ENCODE measurements around the gene CTSV.
"Not testable (repeated sequence)": the region's sequence is repeated elsewhere in the genome, so short reads cannot be mapped to it uniquely, and the experiment has no call there.

The CTSV gene

GRCh38 chr9:97038611-97039513 lies at the start of gene CTSV:
Gene CTSV (minus strand): TSS chr9:97039142. CDS start chr9:97038043, 1,099 bp downstream.
- DNase-seq: peak; percentile 49 to 62 (median 59)

GRCh38 chr9:97087668-97088215 lies 48.8 kb upstream of the CTSV start:
- not testable (repeated sequence) for DNase-seq

GRCh38 chr9:97084562-97084991 lies 45.6 kb upstream of the CTSV start:
- DNase-seq: not testable (repeated sequence)

GRCh38 chr9:97078362-97078761 lies 39.4 kb upstream of the CTSV start:
- no peak for DNase-seq

- DNase-seq: no peak
Observed at GRCh38 chr9:97077452-97078295, 38.7 kb upstream of the CTSV start.

GRCh38 chr9:97076731-97077451 lies 37.9 kb upstream of the CTSV start:
- DNase-seq: not testable (repeated sequence)

GRCh38 chr9:97076238-97076637 lies 37.3 kb upstream of the CTSV start:
- no peak for DNase-seq

GRCh38 chr9:97075289-97075985 lies 36.5 kb upstream of the CTSV start:
- DNase-seq: no peak

- no peak for DNase-seq
Observed at GRCh38 chr9:97073506-97073905, 34.6 kb upstream of the CTSV start.

- DNase-seq: no peak
Observed at GRCh38 chr9:97072285-97072776, 33.4 kb upstream of the CTSV start.

GRCh38 chr9:97070325-97070724 lies 31.4 kb upstream of the CTSV start:
- not testable (repeated sequence) for DNase-seq

GRCh38 chr9:97067490-97067889 lies 28.5 kb upstream of the CTSV start:
- DNase-seq: no peak

GRCh38 chr9:97064176-97064575 lies 25.2 kb upstream of the CTSV start:
- DNase-seq: no peak

- no peak for DNase-seq
Observed at GRCh38 chr9:97060796-97061195, 21.9 kb upstream of the CTSV start.

GRCh38 chr9:97059626-97060025 lies 20.7 kb upstream of the CTSV start:
- no peak for DNase-seq

- DNase-seq: no peak
Observed at GRCh38 chr9:97057651-97058050, 18.7 kb upstream of the CTSV start.

- DNase-seq: not testable (repeated sequence)
Observed at GRCh38 chr9:97055891-97056290, 16.9 kb upstream of the CTSV start.

- no peak for DNase-seq
Observed at GRCh38 chr9:97053717-97054116, 14.8 kb upstream of the CTSV start.

GRCh38 chr9:97052735-97053134 lies 13.8 kb upstream of the CTSV start:
- DNase-seq: no peak

GRCh38 chr9:97046228-97046627 lies 7.3 kb upstream of the CTSV start:
- no peak for DNase-seq

GRCh38 chr9:97045300-97045699 lies 6.4 kb upstream of the CTSV start:
- no peak for DNase-seq

- DNase-seq: no peak
Observed at GRCh38 chr9:97041898-97042297, 3.0 kb upstream of the CTSV start.
